GM12872 (cell line): ENCODE measurements around the gene MYH3.

Experiments
- TF ChIP-seq, protein P1 (sequence below): IDR thresholded peaks from 3 replicates; pipeline ENCODE4 v1.5.1; 2011; ENCODE audit warnings: low read depth, mild to moderate bottlenecking, low read length, moderate library complexity; ENCODE audit not compliant: insufficient read depth

Gene MYH3

DNA sequence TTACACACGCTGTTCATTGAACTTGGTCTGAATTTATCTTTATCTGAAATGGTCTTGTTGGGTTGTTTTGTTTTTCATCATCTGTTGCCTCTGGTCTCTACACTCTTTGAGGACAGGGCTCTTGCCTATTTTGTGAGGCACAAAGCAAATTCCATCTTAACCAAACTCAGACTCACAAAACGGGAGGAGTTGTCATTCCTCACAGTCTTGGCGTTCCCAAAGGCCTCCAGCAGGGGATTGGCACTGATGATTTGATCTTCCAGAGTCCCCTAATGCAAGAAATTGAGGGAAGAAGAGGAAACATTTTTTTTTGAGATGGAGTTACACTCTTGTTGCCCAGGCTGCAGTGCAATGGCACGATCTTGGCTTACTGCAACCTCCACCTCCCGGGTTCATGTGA is 8.7 kb downstream of the MYH3 start:
- TF ChIP-seq, protein P1, sequence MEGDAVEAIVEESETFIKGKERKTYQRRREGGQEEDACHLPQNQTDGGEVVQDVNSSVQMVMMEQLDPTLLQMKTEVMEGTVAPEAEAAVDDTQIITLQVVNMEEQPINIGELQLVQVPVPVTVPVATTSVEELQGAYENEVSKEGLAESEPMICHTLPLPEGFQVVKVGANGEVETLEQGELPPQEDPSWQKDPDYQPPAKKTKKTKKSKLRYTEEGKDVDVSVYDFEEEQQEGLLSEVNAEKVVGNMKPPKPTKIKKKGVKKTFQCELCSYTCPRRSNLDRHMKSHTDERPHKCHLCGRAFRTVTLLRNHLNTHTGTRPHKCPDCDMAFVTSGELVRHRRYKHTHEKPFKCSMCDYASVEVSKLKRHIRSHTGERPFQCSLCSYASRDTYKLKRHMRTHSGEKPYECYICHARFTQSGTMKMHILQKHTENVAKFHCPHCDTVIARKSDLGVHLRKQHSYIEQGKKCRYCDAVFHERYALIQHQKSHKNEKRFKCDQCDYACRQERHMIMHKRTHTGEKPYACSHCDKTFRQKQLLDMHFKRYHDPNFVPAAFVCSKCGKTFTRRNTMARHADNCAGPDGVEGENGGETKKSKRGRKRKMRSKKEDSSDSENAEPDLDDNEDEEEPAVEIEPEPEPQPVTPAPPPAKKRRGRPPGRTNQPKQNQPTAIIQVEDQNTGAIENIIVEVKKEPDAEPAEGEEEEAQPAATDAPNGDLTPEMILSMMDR = no peak

GRCh38 chr17:10646392-10646990 is 10.6 kb downstream of the MYH3 start:
- TF ChIP-seq, protein P1 = peak; percentile 88

DNA sequence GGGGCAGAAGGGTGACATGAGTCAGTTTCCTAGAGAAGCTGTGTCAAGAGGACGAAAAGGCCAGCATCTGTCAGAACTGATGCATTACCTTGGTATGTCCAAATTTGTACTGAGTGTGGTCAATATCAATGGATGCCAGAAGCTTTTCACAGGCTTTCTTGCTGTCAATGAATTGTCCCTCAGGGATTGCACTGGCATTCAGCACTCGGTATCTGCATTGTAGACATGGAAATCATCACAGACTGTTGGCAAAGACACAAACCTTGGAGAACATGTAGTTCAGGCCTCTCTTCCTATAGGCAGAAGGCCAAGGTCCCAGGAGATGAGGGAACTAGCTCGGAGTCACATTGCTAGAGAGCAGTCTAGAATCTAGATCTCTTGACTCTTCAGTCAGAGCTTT is 16.6 kb downstream of the MYH3 start:
- TF ChIP-seq, protein P1 = no peak

DNA sequence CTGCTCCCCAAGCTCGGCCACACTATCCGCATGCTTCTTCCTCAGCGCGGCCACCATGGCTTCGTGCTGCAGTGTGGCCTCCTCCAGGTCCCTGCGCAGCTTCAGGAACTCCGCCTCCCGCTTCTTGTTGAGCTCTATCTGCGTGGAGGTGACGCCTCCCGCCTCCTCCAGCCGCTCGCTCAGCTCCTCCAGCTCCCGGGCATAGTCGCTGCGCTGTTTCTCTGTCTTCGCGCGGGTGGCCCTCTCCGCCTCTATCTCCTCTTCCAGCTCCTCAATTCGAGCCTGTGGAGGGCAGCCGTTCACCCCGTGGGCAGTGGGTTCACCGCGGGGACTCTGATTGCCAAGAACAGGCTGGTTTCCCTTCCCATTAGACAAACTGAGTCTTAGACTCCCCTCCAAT is 19.0 kb downstream of the MYH3 start:
- TF ChIP-seq, protein P1 = no peak

GRCh38 chr17:10635290-10635689 is 21.8 kb downstream of the MYH3 start:
- TF ChIP-seq, protein P1 = no peak

DNA sequence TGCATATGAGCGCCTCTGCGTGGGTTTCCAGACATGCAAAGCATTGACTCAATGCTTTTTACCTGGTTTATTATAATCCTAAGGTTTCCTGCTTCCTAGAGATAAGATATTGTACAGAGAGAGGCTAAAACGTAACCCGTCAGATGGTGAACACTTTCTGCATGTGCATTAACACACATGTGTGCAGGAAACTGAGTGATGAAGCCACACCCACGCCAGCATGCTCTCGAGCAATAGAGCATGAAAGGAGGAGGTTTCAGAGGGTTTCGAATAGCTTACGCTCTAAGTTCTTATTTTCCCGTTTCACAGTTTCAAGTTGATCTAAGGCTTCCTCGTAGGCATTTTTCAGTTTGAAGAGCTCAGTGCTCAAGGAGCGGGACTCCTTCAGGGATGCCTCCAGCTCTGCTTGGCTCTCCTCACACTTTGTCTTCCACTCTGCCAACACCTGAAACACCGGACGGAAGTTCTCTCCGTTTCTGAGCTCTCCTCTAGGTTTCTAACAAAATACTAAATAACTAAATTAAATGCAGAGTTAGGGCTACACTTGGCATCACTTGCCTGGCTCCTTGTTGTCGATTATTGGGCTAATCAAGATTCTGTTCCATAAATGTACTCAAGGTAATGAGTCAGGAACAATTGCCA is 23.2 kb downstream of the MYH3 start:
- TF ChIP-seq, protein P1 = no peak

DNA sequence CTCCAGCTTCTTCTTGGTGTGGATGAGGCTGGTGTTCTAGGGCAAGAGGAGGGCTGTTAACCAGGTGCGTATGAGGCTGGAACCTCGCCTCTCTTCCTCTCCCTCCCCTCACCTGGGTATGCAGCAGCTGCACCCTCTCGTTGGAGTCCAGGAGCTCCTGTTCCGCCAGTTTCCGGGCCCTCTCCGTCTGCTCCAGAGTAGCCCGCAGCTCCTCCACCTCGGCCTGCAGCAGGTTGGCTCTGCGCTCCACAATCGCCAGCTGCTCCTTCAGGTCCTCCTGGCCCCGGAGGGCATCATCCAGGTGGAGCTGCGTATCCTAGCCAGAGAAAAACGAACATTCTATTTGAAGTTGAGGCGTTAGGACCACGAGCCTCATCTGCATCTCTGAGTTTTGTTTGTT is 25.4 kb downstream of the MYH3 start:
- TF ChIP-seq, protein P1 = no peak
